Choroid plexus epithelial cell (primary cell): ENCODE results near the gene TTC3.

Experiments
- DNase-seq: peaks from one replicate; pipeline ENCODE4 v3.0.0-alpha.2; 2010; ENCODE audit warnings: low read depth
- H3K4me3 ChIP-seq: 2 replicates; pipeline ENCODE4 v1.5.1; 2011; ENCODE audit warnings: low read depth, mild to moderate bottlenecking, control low read depth, low read length, moderate library complexity
- CTCF ChIP-seq: conservative IDR thresholded peaks from 2 replicates; pipeline ENCODE4 v1.5.1; 2011; ENCODE audit warnings: low read depth, mild to moderate bottlenecking, control low read depth, inconsistent platforms, low read length, moderate library complexity

The TTC3 gene

DNA sequence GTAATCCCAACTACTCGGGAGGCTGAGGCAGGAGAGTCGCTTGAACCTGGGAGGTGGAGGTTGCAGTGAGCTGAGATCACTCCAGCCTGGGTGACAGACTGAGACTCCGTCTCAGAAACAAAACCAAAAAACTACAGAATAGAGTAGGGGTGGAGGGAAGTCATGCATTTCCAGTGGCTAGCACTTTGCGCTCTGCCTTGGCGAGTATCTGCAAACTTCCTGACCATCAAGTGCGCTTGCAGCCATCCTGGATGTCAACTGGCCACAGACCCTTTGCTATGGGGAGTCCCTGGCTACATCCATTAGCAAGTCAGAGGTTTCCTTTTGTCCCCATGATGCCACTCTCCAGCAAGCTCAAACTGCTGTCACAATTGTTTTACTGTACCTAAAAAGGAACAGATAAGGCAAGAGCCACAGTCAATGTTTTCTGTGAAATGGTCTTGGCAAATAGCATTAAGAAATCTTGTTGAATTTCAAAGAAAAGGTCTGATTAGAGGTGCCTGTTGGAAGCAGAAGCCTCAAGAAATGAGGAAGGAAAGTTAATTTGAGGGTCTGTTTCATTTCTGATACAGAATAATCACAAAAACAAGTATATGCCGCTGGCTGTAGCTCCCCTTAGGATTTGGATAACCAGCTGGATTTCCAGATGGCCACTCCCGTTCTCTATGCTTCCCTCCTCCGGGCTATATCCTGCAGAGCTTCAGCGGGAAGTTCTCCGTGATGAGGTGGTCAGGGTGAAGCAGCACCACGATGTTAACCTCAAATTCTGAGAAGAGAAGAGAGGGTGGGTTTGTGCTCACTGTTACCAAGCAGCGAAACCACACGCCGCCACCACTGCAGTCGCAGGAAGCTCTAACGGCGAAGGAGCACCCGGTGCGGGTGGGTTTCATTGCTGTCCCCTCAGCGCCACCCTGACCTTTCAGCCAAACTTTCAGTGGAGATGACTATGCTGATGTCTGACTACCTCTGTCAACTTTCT lies 152.1 kb downstream of the TTC3 start:
- DNase-seq, result no peak
- TF ChIP-seq CTCF, result no peak
- no peak overlapping the region for H3K4me3 ChIP-seq

DNA sequence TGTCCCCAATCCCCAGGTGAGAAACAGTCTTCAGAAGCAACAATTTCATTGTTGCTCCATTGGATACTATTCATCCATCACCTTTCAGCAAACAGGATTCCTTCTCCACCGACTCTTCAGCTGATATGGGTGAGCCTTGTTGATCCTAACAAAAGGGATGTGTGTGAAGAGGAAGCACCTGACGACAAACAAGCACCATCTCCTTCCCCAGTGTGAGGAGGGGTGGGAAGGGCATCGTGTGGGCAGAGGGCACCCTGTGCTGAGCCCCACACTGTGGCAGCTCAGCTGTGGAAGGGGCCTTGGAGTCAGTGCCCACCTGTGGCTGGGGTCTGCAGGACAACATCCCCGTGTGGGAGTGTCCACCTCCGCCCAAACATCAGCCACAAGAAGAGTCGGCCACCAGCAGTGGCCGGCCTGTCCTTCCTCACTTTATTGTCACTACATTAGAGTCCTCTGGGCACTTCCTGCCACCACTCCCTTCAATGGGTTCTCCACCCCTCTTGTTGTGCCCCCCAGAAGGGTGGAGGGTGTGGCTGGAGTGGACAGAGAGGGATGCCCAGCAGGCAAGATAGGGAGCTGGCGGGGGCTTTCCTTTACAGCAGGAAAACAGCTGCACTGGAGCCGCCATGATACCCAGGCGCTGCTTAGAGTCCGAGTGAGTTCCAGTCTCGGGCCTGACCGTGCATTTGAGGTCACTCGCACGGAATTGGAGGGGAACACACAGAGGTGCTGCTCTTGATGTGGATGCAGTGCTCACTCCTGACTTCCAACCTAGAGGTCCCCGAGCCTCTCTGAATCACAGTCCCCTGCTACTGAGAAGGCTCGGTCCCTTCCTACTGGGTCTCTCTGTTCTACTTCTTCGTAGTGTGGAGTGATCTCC lies 153.2 kb downstream of the TTC3 start:
- no peak for TF ChIP-seq CTCF
- H3K4me3 ChIP-seq, result no peak overlapping the region
- DNase-seq, result no peak

DNA sequence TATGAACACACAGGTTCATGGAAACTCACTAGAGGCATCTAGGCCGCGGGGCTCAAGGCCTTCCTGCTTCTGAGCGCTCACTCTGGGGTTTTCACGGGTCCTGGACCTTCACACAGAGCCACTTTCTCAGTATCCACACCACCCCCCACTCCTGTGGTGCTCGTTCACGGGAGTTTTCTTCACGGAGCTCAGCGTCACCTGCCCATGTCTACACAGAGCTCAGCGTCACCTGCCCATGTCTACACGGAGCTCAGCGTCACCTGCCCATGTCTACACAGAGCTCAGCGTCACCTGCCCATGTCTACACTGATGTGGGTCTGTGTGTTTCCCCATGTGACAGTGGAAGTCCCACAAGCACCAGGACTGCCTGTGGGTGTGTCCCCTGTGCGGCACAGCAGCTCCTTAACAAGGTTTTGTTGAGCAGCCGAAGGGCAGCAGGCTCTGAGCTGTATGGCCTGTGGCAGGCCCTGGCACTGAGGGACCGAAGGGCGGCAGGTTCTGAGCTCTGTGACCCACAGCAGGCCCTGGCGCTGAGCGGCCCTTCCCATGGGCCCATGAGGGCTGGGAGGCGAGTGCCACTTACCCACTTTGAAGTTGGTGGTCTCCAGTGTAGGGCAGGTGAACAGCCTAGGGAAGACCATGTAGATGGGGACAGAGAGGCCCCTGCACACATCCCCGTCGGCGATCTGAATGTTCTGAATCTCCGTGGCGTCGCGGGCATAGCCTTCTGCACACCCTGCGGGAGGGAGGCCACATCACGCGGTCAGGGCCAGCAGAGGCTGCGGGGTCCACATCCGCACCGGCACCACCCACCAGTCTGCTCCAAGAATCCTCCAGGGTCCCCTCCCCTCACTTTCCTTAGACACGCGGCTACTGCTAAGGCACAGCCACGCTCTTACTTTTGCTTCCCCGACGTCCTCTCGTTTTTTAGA lies 154.3 kb downstream of the TTC3 start:
- DNase-seq, result no peak
- TF ChIP-seq CTCF, result no peak
- H3K4me3 ChIP-seq, result no peak overlapping the region

- H3K4me3 ChIP-seq, result no peak overlapping the region
- TF ChIP-seq CTCF, result no peak
- DNase-seq, result no peak
Observed at GRCh38 chr21:37228003-37228400, 154.9 kb downstream of the TTC3 start.

GRCh38 chr21:37230632-37231248 lies 157.7 kb downstream of the TTC3 start:
- TF ChIP-seq CTCF, result no peak
- H3K4me3 ChIP-seq, result no peak overlapping the region
- no peak for DNase-seq

- DNase-seq, result no peak
- no peak for TF ChIP-seq CTCF
- H3K4me3 ChIP-seq, result no peak overlapping the region
Observed at GRCh38 chr21:37231249-37231645, 158.2 kb downstream of the TTC3 start.
